Peyer's patch (tissue), 4 donors: Measurements from ENCODE around the gene DPP3.

Source experiments
- POLR2A ChIP-seq, 2 donors: fragments of 450-650 bp; IDR thresholded peaks; one replicate each; pipeline ENCODE4 v1.5.1; 2017; ENCODE audit warnings: antibody characterized with exemption in 2 of 2, mild to moderate bottlenecking in 2 of 2, moderate library complexity in 2 of 2
- TF ChIP-seq, protein P1 (sequence below), 6 experiments: fragments of 450-650 bp in 4 of 6; fragments of 200-600 bp in 2 of 6; sonication (generic) in 1 of 6; IDR thresholded peaks; one replicate each; pipeline ENCODE4 v1.5.1; 2017 to 2019; ENCODE audit warnings: antibody characterized with exemption in 6 of 6, mild to moderate bottlenecking in 3 of 6, moderate library complexity in 1 of 6

DNA sequence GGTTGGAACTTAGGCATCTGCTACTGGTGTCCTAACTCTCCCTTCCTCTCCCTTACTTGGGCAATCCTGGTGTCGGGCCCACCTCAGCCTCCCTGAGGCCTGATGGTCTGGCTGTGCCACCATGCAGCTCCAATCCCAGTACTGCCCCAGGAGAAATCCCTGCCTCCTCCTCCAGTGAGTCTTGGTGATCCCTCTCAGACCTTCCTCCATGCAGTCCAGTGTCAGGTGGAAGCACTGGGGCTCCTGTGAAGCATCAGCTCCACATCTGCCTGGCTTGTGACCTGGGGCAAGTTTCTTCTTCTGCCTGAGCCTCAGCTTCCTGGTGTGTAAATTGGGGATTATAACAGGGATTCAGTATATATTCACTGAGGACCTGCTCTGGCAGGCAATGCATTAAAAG, 15.3 kb upstream of the DPP3 start:
- TF ChIP-seq, protein P1, sequence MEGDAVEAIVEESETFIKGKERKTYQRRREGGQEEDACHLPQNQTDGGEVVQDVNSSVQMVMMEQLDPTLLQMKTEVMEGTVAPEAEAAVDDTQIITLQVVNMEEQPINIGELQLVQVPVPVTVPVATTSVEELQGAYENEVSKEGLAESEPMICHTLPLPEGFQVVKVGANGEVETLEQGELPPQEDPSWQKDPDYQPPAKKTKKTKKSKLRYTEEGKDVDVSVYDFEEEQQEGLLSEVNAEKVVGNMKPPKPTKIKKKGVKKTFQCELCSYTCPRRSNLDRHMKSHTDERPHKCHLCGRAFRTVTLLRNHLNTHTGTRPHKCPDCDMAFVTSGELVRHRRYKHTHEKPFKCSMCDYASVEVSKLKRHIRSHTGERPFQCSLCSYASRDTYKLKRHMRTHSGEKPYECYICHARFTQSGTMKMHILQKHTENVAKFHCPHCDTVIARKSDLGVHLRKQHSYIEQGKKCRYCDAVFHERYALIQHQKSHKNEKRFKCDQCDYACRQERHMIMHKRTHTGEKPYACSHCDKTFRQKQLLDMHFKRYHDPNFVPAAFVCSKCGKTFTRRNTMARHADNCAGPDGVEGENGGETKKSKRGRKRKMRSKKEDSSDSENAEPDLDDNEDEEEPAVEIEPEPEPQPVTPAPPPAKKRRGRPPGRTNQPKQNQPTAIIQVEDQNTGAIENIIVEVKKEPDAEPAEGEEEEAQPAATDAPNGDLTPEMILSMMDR (IDR thresholded peaks at IDR 0.05): no peak
- no peak for TF ChIP-seq POLR2A (IDR thresholded peaks at IDR 0.05)
